Epithelial cell of esophagus (primary cell): ENCODE results near the gene LNX1.
A peak's percentile ranks its signal among the peaks of the same experiment; 100 is the strongest.

Source experiments
- DNase-seq: peaks from one replicate; pipeline ENCODE4 v3.0.0; 2010; ENCODE audit warnings: low read depth
- H3K4me3 ChIP-seq: 2 replicates; pipeline ENCODE4 v1.5.1; 2011; ENCODE audit warnings: mild to moderate bottlenecking, low read length, control low read depth
- CTCF ChIP-seq: IDR thresholded peaks from 2 replicates; pipeline ENCODE4 v1.5.1; 2011; ENCODE audit warnings: low read depth, mild to moderate bottlenecking, low read length, control low read depth, inconsistent platforms; ENCODE audit not compliant: insufficient read depth; ENCODE audit errors: missing control alignments

Gene LNX1

GRCh38 chr4:53490161-53490956, 100.9 kb downstream of the LNX1 start:
- H3K4me3 ChIP-seq: no peak overlapping the region
- DNase-seq: no peak
- TF ChIP-seq CTCF: no peak

- H3K4me3 ChIP-seq: no peak overlapping the region
- TF ChIP-seq CTCF: no peak
- peak; percentile 64 for DNase-seq
Measured at GRCh38 chr4:53489279-53489889, 101.9 kb downstream of the LNX1 start.

- TF ChIP-seq CTCF: no peak
- H3K4me3 ChIP-seq: no peak overlapping the region
- DNase-seq: no peak
Measured at GRCh38 chr4:53487766-53488165, 103.5 kb downstream of the LNX1 start.

- H3K4me3 ChIP-seq: no peak overlapping the region
- DNase-seq: no peak
Measured at GRCh38 chr4:53485658-53486040, 105.6 kb downstream of the LNX1 start.

GRCh38 chr4:53484911-53485657, 106.2 kb downstream of the LNX1 start:
- TF ChIP-seq CTCF: no peak
- H3K4me3 ChIP-seq: no peak overlapping the region
- no peak for DNase-seq

More at GRCh38 chr4:53485658-53486040, 105.6 kb downstream of the LNX1 start:
- TF ChIP-seq CTCF: no peak

- H3K4me3 ChIP-seq: no peak overlapping the region
- DNase-seq: no peak
- no peak for TF ChIP-seq CTCF
Measured at GRCh38 chr4:53483250-53483649, 108.0 kb downstream of the LNX1 start.
